Gastrocnemius medialis (tissue), 4 donors: ENCODE measurements around the gene RNGTT. TPM values are rescaled to one million over a fixed set of nuclear protein-coding genes. Genes with fewer than 3 reads are reported as not detected.

Experiments
- ATAC-seq, 2 donors: fragments of 150-250 bp; one replicate each; pipeline ENCODE4 v1.9.1; 2016
- DNase-seq, 2 donors: peaks; one replicate each; pipeline ENCODE4 v3.0.0-alpha.2; 2019
- H3K27ac ChIP-seq, 4 donors: fragments of 200-600 bp; sonication (generic); 1 replicate in 1 of 4; 2 replicates in 3 of 4; pipeline ENCODE4 v1.5.1; 2016 to 2018; ENCODE audit warnings: mild to moderate bottlenecking in 2 of 4, moderate library complexity in 1 of 4
- H3K27me3 ChIP-seq, 3 donors: fragments of 200-600 bp; sonication (generic) in 2 of 3; 1 replicate in 1 of 3; 2 replicates in 2 of 3; pipeline versions ENCODE4 v1.5.1 to v1.6.0; 2016 to 2019; ENCODE audit warnings: mild to moderate bottlenecking in 1 of 3, moderate library complexity in 1 of 3
- H3K36me3 ChIP-seq, 2 donors: fragments of 200-600 bp; sonication (generic) in 1 of 2; one replicate each; pipeline ENCODE4 v1.5.1; 2017 to 2018
- H3K4me1 ChIP-seq, 2 donors: fragments of 200-600 bp; sonication (generic) in 1 of 2; one replicate each; pipeline ENCODE4 v1.5.1; 2016 to 2017; ENCODE audit warnings: mild to moderate bottlenecking in 2 of 2
- H3K4me3 ChIP-seq, 4 donors: fragments of 200-600 bp; sonication (generic) in 3 of 4; 1 replicate in 1 of 4; 2 replicates in 3 of 4; pipeline ENCODE4 v1.5.1; 2016 to 2019; ENCODE audit warnings: mild to moderate bottlenecking in 2 of 4
- H3K9me3 ChIP-seq, 3 donors: fragments of 200-600 bp; sonication (generic) in 2 of 3; 1 replicate in 1 of 3; 2 replicates in 2 of 3; pipeline ENCODE4 v1.5.1; 2016 to 2019
- POLR2A ChIP-seq, 2 donors: fragments of 450-650 bp; IDR thresholded peaks; one replicate each; pipeline ENCODE4 v1.6.1; 2017; ENCODE audit warnings: antibody characterized with exemption in 2 of 2, mild to moderate bottlenecking in 2 of 2, moderate library complexity in 2 of 2
- in situ Hi-C, 4 donors: fragments of 200-750 bp; cut with MboI; loops; one replicate each; pipeline versions ENCODE4 v1.15.0 to v1.8.0; 2017; ENCODE audit warnings: low sequenced_read_pairs in 4 of 4
- intact Hi-C: fragments of 100-400 bp; cut with DNase I; formaldehyde crosslinking; loops from one replicate; pipeline ENCODE4 v1.15.1; 2023; ENCODE audit warnings: low total_unique reads
- total RNA-seq, 4 donors: library from RNA; depleted of rRNA; stranded (reverse); fragments of >200 nt; gene quantifications; one replicate each; pipeline versions ENCODE4 v1.1.0 to v1.2.3, GENCODE V29; 2016
- TF ChIP-seq, protein P1 (sequence below), 5 experiments: fragments of 450-650 bp in 3 of 5; fragments of 200-600 bp in 2 of 5; sonication (generic) in 2 of 5; IDR thresholded peaks in 4 of 5; conservative IDR thresholded peaks in 1 of 5; 1 replicate in 4 of 5; 2 replicates in 1 of 5; pipeline ENCODE4 v1.5.1; 2016 to 2019; ENCODE audit warnings: antibody characterized with exemption in 5 of 5, mild to moderate bottlenecking in 3 of 5, moderate library complexity in 3 of 5

The RNGTT gene
- total RNA-seq, 4 donors from 2014 or later = 4.9 to 11.3 (median 8.2) TPM

DNA sequence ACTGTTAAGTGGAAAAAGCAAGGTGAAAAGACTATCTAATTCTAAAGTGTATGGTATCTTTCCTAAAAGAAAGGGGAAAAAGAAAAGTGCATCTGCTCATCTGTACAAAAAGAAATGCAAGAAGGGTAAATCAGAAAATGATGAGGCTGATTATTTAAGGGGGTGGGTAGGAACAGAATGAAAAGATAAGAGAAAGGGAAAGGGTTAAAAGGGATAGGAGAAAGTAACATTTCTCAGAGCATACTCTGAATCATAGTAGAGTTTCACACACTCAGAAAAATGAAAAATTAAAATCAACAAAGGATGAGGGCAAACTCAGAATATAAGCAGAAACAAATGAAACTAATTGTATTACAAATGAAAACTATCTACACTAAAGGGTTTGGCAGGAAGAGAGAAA lies 79.1 kb downstream of the RNGTT start:
- no peak for TF ChIP-seq POLR2A (IDR thresholded peaks at IDR 0.05)
- TF ChIP-seq, protein P1, sequence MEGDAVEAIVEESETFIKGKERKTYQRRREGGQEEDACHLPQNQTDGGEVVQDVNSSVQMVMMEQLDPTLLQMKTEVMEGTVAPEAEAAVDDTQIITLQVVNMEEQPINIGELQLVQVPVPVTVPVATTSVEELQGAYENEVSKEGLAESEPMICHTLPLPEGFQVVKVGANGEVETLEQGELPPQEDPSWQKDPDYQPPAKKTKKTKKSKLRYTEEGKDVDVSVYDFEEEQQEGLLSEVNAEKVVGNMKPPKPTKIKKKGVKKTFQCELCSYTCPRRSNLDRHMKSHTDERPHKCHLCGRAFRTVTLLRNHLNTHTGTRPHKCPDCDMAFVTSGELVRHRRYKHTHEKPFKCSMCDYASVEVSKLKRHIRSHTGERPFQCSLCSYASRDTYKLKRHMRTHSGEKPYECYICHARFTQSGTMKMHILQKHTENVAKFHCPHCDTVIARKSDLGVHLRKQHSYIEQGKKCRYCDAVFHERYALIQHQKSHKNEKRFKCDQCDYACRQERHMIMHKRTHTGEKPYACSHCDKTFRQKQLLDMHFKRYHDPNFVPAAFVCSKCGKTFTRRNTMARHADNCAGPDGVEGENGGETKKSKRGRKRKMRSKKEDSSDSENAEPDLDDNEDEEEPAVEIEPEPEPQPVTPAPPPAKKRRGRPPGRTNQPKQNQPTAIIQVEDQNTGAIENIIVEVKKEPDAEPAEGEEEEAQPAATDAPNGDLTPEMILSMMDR (IDR thresholded peaks at IDR 0.05 in 4 of 5, conservative IDR thresholded peaks at IDR 0.05 in 1 of 5) = no peak
- Histone ChIP-seq H3K4me1 (no peaks in the 10 kb centered on the region), H3K27ac (no peak overlapping the region), H3K36me3 (peaks cover 0 to 7% of the 10 kb centered on the region in 2 donors), H3K9me3 (no peaks in the 10 kb centered on the region), H3K4me3 (no peak overlapping the region), H3K27me3 (no peaks in the 10 kb centered on the region)
- no peak for ATAC-seq
- no peak for DNase-seq
- intact Hi-C loops (no loop called here), in situ Hi-C loops (no loop called here)

DNA sequence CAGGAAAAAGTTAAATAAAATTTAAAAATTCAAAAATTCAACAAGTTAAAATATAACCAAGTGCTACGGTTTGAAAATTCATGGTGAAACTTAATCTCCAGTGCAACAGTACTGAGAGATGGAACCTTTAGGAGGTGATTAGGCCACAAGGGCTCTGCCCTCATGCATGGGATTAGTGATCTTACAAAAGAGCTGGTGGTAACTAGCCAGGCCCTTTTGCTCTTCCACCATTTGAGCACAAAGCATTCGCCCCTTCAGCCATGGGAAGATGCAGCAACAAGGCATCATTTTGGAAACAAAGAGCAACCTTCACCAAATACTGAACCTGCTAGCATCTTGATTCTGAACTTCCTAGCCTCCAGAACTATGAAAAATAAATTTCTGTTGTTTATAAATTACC lies 80.9 kb downstream of the RNGTT start:
- in situ Hi-C loops = no loop called here
- no peak overlapping the region for H3K27ac ChIP-seq

DNA sequence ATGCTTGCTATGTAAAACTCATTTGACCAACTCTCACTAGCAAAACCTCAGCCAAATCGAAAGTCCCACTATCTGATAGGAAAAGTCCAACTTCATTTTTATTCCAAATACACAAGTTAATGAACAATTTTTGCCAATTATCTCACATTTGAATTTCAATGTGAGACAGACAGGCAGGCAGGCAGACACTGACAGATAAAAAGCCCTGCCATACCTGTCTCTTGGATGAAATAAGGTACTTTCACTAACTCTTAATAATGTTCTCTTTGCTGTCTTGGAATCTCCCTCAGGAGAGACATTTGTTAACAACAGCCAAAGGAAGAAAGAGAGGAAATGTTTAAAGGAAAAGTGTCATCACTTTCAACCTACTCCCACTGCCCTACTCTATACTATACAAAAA lies 82.0 kb downstream of the RNGTT start:
- in situ Hi-C loops (no loop called here), intact Hi-C loops (no loop called here)
- Histone ChIP-seq H3K4me1 (no peaks in the 10 kb centered on the region), H3K4me3 (no peak overlapping the region), H3K27ac (no peak overlapping the region), H3K36me3 (no peaks in the 10 kb centered on the region), H3K9me3 (no peaks in the 10 kb centered on the region), H3K27me3 (no peaks in the 10 kb centered on the region)
- no peak for TF ChIP-seq POLR2A (IDR thresholded peaks at IDR 0.05)
- TF ChIP-seq, protein P1 (IDR thresholded peaks at IDR 0.05 in 4 of 5, conservative IDR thresholded peaks at IDR 0.05 in 1 of 5) = no peak
- ATAC-seq = no peak
- DNase-seq = no peak

More for the DNA sequence above, 80.9 kb downstream of the RNGTT start:
- no peaks in the 10 kb centered on the region for H3K9me3 ChIP-seq
- H3K27me3 ChIP-seq = no peaks in the 10 kb centered on the region
- TF ChIP-seq, protein P1 (IDR thresholded peaks at IDR 0.05 in 4 of 5, conservative IDR thresholded peaks at IDR 0.05 in 1 of 5) = no peak
- no peak for TF ChIP-seq POLR2A (IDR thresholded peaks at IDR 0.05)
- ATAC-seq = no peak
- DNase-seq = no peak
- H3K4me3 ChIP-seq = no peak overlapping the region
- no peaks in the 10 kb centered on the region for H3K4me1 ChIP-seq
- H3K36me3 ChIP-seq = no peaks in the 10 kb centered on the region
- intact Hi-C loops = no loop called here

DNA sequence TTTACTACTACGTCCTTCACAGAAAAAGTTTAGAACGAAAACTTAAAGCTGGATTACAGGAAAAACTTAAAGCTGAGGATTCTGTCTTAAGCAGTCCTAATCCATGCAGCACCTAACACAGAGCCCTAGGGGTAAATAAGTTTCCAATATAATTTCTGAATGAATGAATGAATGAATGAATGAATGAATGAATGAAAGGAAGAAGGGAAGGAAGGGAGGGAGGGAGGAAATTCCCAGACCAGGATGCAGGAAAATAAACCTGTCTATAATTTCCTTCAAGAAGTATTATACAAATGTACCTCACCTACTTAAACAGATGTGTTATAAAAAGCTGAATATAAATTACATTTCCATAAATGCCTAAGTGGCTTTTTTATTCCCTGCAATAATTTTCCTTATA lies 83.4 kb downstream of the RNGTT start:
- intact Hi-C loops = no loop called here
- DNase-seq (no peak), ATAC-seq (no peak)
- H3K27ac ChIP-seq = no peak overlapping the region
- TF ChIP-seq POLR2A (IDR thresholded peaks at IDR 0.05) = no peak
- TF ChIP-seq, protein P1 (IDR thresholded peaks at IDR 0.05 in 4 of 5, conservative IDR thresholded peaks at IDR 0.05 in 1 of 5) = no peak
- no peaks in the 10 kb centered on the region for H3K27me3 ChIP-seq
- H3K4me3 ChIP-seq = no peak overlapping the region
- in situ Hi-C loops = no loop called here
- no peaks in the 10 kb centered on the region for H3K9me3 ChIP-seq
- H3K36me3 ChIP-seq = no peaks in the 10 kb centered on the region
- H3K4me1 ChIP-seq = no peaks in the 10 kb centered on the region

DNA sequence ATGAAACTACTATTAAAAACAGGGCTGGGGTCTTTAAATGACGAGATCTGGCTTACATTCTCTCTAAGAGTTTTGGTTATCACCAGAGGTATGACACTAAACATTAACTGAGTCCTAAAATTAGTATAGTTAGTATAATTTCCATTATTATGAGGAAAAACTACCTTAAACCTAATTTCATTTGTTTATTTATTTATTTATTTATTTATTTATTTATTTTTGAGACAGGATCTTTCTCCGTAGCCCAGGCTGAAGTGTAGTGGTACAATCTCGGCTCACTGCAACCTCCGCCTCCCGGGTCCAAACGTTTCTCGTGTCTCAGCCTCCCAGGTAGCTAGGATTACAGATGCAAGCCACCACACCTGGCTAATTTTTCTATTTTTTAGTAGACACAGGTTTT lies 85.5 kb downstream of the RNGTT start:
- ATAC-seq = no peak
- no peaks in the 10 kb centered on the region for H3K9me3 ChIP-seq
- in situ Hi-C loops (loop anchor here in 1 of 4 donors (10.0 kb wide), 1 partner anchor 943 kb away; no protein-coding TSS in a partner anchor), intact Hi-C loops (no loop called here)
- H3K27me3 ChIP-seq = no peaks in the 10 kb centered on the region
- no peak overlapping the region for H3K27ac ChIP-seq
- no peak overlapping the region for H3K4me3 ChIP-seq
- no peaks in the 10 kb centered on the region for H3K4me1 ChIP-seq
- no peaks in the 10 kb centered on the region for H3K36me3 ChIP-seq
- no peak for DNase-seq
- no peak for TF ChIP-seq POLR2A (IDR thresholded peaks at IDR 0.05)
- TF ChIP-seq, protein P1 (IDR thresholded peaks at IDR 0.05 in 4 of 5, conservative IDR thresholded peaks at IDR 0.05 in 1 of 5) = no peak
